ENCODE measurements around the gene NUDT14.

NUDT14 gene

GRCh38 chr14:105158794-105159193 lies 22.3 kb downstream of the NUDT14 start:
- DNase-seq (ENCODE audit: low spot score) = no peak

DNA sequence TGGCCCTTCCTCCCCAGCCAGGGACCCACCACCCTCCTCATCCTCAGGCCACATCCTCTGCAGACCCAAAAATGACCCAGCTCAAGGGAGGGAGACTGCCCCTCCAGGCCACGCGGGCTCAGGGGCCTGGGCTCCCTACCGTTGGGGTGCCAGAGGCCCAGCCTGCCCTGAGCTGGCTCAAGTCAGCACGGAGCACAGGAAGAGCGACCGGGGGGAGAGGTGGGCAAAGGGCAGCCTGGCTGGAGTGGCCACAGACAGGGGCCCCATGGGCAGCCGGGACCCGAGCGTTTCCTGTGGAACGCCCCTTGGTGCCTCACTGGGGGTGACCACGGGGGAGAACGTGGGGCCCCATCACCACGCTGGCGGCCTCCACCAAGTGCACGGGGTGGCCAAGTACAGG lies 23.2 kb downstream of the NUDT14 start:
- DNase-seq (ENCODE audit: low spot score) = no peak

GRCh38 chr14:105156414-105157375 lies 24.4 kb downstream of the NUDT14 start:
- DNase-seq (ENCODE audit: low spot score) = no peak

GRCh38 chr14:105155681-105156413 lies 25.3 kb downstream of the NUDT14 start:
- no peak for DNase-seq (ENCODE audit: low spot score)

- DNase-seq (ENCODE audit: low spot score) = no peak
Observed at GRCh38 chr14:105155071-105155651, 26.0 kb downstream of the NUDT14 start.

DNA sequence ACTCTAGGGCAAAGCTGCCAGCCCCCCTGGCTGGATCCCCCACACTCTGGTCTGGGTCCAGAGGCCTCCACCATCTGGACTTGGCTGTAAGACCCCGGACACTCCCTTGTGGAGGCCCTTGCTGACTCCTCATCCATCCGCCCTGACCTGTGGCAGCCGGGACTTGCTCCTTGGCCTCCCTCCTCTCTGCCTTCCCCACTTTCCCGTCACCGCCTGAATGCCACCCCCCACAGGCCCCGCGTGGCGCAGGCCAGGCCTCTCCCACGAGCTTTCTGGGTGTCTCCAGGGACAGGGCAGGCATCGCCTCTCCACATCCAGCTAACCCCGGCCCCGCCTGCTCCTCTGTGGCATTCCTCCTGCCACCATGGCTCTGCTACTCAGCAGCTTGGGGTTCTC lies 26.6 kb downstream of the NUDT14 start:
- no peak for DNase-seq (ENCODE audit: low spot score)

GRCh38 chr14:105153739-105154475 lies 27.2 kb downstream of the NUDT14 start:
- no peak for DNase-seq (ENCODE audit: low spot score)

DNA sequence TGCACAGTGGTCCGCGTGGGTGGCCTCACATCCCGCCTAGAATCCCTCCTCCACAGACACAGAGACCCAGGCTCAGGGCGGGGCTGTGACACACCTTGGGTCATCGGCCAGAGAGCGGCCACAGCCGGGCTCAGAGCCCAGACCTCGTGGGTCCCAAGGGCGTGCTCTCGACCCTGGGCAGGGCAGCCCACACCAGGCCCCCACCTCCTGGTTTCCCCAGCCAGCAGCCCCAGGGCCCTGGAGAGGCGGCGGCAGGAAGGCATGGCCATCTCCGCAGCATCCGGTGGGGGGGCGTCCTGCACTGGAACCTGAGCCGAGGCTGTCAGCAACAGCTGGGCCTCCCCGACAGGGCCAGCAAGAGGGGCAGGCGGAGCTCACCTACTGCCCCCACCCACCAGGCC lies 27.8 kb downstream of the NUDT14 start:
- DNase-seq (ENCODE audit: low spot score) = no peak

DNA sequence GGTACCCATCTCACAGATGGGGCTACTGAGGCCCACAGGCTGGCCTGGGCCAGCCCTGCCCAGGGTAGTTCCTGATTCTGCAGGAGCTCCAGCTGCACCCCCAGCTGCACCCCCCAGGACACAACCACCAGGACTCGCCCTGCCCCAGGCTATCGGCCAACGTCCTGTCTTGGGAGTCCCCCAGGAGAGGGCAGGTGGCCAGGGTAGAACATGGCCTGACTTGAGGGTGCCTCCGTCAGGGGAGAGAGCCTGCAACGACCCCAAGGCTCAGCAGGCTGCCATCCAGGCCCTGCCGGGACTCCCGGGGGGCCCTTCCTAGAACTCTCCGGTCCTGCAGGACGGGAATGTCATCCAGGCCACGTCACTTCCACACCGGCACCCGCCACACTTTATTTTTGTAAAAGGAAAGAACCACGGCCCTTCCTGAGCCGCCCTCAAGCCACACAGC lies 28.3 kb downstream of the NUDT14 start:
- DNase-seq (ENCODE audit: low spot score) = no peak

DNA sequence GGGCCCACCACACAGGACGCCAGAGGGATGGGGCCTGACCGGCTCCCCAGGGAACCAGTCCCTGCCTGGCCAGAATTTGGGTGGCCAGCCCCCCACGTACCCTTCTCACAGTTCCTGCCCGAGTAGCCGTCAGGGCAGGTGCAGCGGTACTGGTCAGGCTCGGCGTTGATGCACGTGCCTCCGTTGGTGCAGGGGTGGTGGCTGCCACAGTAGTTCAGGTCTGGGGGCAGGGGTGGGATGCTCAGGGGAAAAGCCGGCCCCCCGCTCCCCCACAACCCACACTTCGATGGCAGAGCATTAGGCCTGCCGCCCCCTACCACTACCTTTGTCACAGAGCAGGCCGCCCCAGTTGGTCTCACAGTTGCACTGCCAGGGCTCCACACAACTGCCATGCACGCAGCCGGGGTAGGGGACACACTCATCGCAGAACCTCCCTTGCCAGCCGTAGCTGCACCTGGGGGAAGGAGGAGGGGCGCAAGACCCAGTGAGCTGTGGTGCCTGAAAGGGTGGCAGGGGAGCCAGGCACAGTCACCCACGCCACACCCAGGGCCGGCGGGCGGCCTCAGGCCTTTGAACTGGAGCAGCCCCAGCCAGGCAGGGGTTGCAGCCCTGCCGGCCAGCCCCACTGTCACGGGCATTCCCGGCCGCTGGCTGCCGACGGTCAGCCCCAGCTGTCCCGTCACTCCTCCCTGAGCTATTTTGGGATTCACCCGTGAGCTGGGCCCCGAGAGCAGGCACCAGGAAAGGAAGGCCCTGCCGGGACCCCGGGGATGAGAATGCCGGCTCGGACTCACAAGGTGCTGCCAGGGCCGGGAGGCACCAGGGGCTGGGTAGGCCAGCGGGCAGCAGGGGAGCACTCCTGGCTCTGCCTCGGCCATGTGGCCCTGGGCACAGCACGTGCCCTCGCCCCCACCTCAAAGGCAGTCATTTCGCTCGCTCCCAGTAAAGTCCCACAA lies 29.0 kb downstream of the NUDT14 start:
- no peak for DNase-seq (ENCODE audit: low spot score)

GRCh38 chr14:105151084-105151837 lies 29.9 kb downstream of the NUDT14 start:
- DNase-seq (ENCODE audit: low spot score) = no peak

DNA sequence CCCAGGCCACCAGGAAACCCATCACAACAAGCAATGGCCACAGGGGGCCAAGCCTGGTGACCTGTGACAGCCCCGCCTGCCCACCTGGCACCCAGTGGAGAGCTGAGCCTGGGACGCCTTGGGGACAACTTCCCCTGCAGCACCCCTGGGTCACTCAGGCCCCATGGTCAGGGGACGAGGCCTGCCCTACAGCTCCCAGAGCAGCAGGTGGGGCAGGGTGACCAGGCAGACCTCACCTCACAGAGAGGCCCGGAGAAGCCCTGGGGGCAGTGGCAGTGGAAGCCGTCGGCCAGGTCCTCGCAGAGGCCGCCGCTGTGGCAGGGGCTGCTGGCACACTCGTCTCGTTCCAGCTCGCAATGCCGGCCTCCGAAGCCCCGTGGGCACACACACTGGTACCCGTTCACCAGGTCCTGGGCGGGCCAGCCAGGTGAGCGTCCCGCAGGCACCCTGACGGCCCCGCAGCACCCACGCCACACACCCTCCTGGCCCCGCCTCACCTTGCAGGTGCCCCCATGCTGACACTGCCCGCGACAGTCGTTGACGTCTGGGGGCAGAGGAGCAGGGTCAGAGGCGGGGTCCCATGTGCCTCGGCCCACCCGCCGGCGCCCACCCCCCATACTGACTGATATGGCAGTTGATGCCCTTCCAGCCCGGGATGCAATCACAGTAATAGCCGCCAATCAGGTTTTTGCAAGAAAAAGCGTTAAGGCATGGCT lies 30.6 kb downstream of the NUDT14 start:
- DNase-seq (ENCODE audit: low spot score) = no peak

GRCh38 chr14:105150026-105150367 lies 31.1 kb downstream of the NUDT14 start:
- no peak for DNase-seq (ENCODE audit: low spot score)

- DNase-seq (ENCODE audit: low spot score) = no peak
Observed at GRCh38 chr14:105149146-105149781, 31.8 kb downstream of the NUDT14 start.

DNA sequence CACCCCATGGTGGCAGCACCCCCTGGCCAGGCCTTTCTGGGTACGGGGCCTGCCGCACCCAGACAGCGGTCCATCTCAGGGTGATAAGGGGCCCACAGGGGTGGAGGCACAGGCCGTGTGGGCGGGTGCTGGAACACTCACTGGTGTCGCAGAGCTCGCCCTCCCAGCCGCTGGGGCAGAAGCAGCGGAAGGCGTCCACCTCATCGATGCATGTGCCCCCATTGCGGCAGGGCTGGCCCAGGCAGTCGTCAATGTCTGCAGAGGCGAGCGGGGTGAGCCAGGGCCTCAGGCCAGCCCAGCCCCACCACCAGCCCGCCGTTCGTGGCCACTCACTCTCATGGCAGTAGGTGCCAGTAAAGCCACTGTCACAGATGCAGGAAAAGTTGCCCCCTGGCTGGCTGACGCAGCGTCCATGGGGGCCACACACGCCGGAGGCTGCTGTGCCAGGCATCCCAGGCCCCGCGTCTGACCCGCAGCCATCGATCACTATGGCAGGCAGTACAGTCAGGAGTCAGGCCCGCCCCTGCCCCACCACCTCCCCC lies 32.4 kb downstream of the NUDT14 start:
- no peak for DNase-seq (ENCODE audit: low spot score)

- DNase-seq (ENCODE audit: low spot score) = no peak
Observed at GRCh38 chr14:105147671-105148603, 33.2 kb downstream of the NUDT14 start.

DNA sequence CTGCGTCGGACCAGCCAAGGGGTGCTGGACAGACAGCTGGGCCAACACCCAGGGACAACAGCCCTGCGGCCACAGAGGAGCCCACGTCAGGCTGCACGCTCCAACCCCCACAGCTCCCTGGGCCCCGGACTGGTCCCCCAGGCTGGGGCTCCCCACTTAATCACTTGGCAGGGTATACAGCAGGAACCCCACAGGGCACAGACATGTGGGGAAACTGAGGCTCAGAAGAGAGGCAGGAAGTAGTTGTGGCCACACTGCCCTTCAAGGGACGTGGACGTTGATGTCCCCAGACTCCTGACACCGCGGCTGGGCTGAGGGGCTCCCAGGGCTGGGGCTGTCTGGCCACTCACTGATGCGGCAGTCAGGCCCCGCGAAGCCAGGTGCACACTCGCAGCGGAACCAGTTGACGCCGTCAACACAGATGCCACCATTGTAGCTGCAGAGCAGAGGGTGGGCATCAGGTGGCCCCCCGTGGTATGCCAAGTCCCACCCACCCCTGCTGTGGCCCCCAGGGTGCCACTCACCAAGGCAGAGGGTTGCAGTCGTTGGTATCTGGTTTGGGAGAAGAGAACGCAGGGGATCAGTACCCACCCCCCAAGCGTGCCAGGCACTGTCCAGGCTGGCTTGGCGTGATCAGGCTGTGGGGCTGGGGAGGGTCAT lies 34.0 kb downstream of the NUDT14 start:
- DNase-seq (ENCODE audit: low spot score) = no peak
